Psoas muscle (tissue), 8 donors: ENCODE results near the gene WBP1. TPM values are rescaled to one million over a fixed set of nuclear protein-coding genes. Genes with fewer than 3 reads are reported as not detected.
"Not testable (repeated sequence)": the region's sequence is repeated elsewhere in the genome, so short reads cannot be mapped to it uniquely, and the experiment has no call there.

ENCODE experiments used
- ATAC-seq, 4 donors: fragments of 200-7000 bp; cut with Tn5 transposase; one replicate each; pipeline ENCODE4 v1.9.1; 2020; ENCODE audit warnings: moderate library complexity in 3 of 4, mild to moderate bottlenecking in 2 of 4
- DNase-seq, 2 donors: peaks; one replicate each; pipeline ENCODE4 v3.0.0-alpha.2; 2020
- H3K27ac ChIP-seq: fragments of 200-600 bp; one replicate; pipeline ENCODE4 v1.8.0; 2022
- H3K27me3 ChIP-seq, 3 donors: fragments of 200-600 bp in 1 of 3; one replicate each; pipeline versions ENCODE4 v1.6.1 to v1.8.0; 2013 to 2022; ENCODE audit warnings: low read length in 2 of 3, mild to moderate bottlenecking in 2 of 3, moderate library complexity in 1 of 3; ENCODE audit not compliant: insufficient read depth in 3 of 3
- H3K36me3 ChIP-seq, 2 donors: fragments of 200-600 bp in 1 of 2; one replicate each; pipeline versions ENCODE4 v1.6.1 to v1.8.0; 2013 to 2022; ENCODE audit warnings: low read depth in 1 of 2, mild to moderate bottlenecking in 1 of 2, moderate library complexity in 1 of 2; ENCODE audit not compliant: insufficient read depth in 1 of 2
- H3K4me1 ChIP-seq: fragments of 200-600 bp; one replicate; pipeline ENCODE4 v1.8.0; 2022
- H3K4me3 ChIP-seq: fragments of 200-600 bp; one replicate; pipeline ENCODE4 v1.8.0; 2022; ENCODE audit warnings: mild to moderate bottlenecking
- H3K9me3 ChIP-seq: fragments of 200-600 bp; one replicate; pipeline ENCODE4 v1.8.0; 2022
- WGBS, 3 donors: extraction: QIAGEN DNeasy Blood & Tissue Kit; methylation state at CpG; one replicate each; pipeline versions ENCODE4 v1.1.6 to v1.1.7; 2013; 5-methylcytosine and 5-hydroxymethylcytosine counted together
- intact Hi-C, 2 donors: fragments of 100-400 bp; cut with DNase I; formaldehyde crosslinking; loops; one replicate each; pipeline versions ENCODE4 v1.11.0 to v1.14.2; 2022
- polyA plus RNA-seq, 3 donors: library from polyadenylated mRNA; stranded (reverse); fragments of 200-250 nt; gene quantifications; one replicate each; pipeline ENCODE4 v1.2.3, GENCODE V29; 2013
- total RNA-seq, 4 donors: library from RNA; stranded (reverse); fragmentation: NEBNext Ultra II Directional in 2 of 4; extraction: Animal tissue kit (Norgen Biotek cat#: 25700) in 2 of 4; gene quantifications; one replicate each; pipeline versions ENCODE4 v1.2.1 to v1.2.4, GENCODE V29; 2021 to 2023
- TF ChIP-seq, protein P1 (sequence below): fragments of 200-600 bp; IDR thresholded peaks from one replicate; pipeline ENCODE4 v1.8.0; 2022; ENCODE audit warnings: antibody characterized with exemption
- donor health status: healthy with polysubstance abuse.
- donor health status: DM: no; HTN: no; CAD: no; lungs with moderate emphysema.
- donor health status: Bipolar disorder and iron deficiency.
- donor health status: healthy.
- donor health status: DM: yes; HTN: yes; CAD: no.
- donor health status: DM: no; HTN: no; CAD: no.
- donor health status: DM: no; HTN: no; CAD: no.
- donor health status: DM: yes; HTN: yes; CAD: no.

WBP1 gene
- total and polyA plus RNA-seq, 7 donors, result 19.4 to 41.3 (median 24.4) TPM

GRCh38 chr2:74439803-74440377 is 18.3 kb upstream of the WBP1 start:
- Histone ChIP-seq H3K4me1 (no peaks in the 10 kb centered on the region), H3K27ac (peak overlapping the region; percentile 70), H3K4me3 (peak overlapping the region; percentile 64), H3K27me3 (peaks cover 0 to 30% (median 19%) of the 10 kb centered on the region in 3 donors), H3K9me3 (no peaks in the 10 kb centered on the region), H3K36me3 (no peaks in the 10 kb centered on the region)
- WGBS, 3 donors, result 6 to 11% (median 11%) methylated on average over 9 to 14 of the region's 14 CpGs
- intact Hi-C loops, result no loop called here
- peak; percentile 66 to 72 (median 69) for ATAC-seq
- peak; percentile 80 to 83 for DNase-seq
- TF ChIP-seq, protein P1, sequence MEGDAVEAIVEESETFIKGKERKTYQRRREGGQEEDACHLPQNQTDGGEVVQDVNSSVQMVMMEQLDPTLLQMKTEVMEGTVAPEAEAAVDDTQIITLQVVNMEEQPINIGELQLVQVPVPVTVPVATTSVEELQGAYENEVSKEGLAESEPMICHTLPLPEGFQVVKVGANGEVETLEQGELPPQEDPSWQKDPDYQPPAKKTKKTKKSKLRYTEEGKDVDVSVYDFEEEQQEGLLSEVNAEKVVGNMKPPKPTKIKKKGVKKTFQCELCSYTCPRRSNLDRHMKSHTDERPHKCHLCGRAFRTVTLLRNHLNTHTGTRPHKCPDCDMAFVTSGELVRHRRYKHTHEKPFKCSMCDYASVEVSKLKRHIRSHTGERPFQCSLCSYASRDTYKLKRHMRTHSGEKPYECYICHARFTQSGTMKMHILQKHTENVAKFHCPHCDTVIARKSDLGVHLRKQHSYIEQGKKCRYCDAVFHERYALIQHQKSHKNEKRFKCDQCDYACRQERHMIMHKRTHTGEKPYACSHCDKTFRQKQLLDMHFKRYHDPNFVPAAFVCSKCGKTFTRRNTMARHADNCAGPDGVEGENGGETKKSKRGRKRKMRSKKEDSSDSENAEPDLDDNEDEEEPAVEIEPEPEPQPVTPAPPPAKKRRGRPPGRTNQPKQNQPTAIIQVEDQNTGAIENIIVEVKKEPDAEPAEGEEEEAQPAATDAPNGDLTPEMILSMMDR, result no peak

GRCh38 chr2:74440378-74441169 is 17.7 kb upstream of the WBP1 start:
- no peaks in the 10 kb centered on the region for H3K36me3 ChIP-seq
- WGBS, 3 donors, result 9 to 14% (median 9%) methylated on average over 35 to 45 of the region's 45 CpGs
- intact Hi-C loops, result no loop called here
- peak overlapping the region; percentile 70 for H3K27ac ChIP-seq
- ATAC-seq (peak; percentile 91 to 94 (median 94)), DNase-seq (peak; percentile 89 to 92)
- H3K4me3 ChIP-seq, result peak overlapping the region; percentile 64
- H3K4me1 ChIP-seq, result no peaks in the 10 kb centered on the region
- H3K27me3 ChIP-seq, result peaks cover 0 to 30% (median 19%) of the 10 kb centered on the region in 3 donors
- no peaks in the 10 kb centered on the region for H3K9me3 ChIP-seq
- TF ChIP-seq, protein P1, result peak; percentile 17

DNA sequence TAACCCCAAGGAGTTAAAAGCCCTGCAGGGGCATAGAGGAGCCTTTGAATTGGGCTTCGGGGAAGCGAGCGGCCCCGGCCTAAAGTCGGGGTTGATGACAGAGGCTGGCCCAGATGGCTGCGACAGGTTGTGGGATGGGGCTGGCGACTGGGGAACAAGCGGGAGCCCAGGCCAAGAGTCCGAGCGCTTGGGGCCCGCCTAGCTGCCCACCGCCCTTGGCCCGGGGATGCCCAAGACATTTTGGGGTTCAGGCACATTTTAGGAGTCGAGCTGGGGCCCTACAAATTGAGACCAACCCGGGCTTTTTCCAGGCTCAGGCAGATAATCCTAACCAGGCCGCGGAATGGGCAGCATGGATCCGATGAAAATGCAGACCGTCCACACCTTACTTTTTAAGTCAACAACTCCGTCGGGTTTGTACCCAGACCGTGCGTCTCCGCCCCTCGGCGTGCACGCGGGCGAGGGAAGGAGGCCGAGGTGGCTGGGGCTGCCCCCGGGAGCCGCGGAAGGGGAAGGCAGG is 17.0 kb upstream of the WBP1 start:
- intact Hi-C loops, result no loop called here
- H3K9me3 ChIP-seq, result no peaks in the 10 kb centered on the region
- DNase-seq, result no peak
- H3K4me3 ChIP-seq, result peak overlapping the region; percentile 64
- H3K4me1 ChIP-seq, result no peaks in the 10 kb centered on the region
- TF ChIP-seq, protein P1, result no peak
- WGBS, 3 donors, result 15 to 31% (median 21%) methylated on average over 30 to 33 of the region's 33 CpGs
- peak in 3 of 4 donors; percentile 3 to 11 (median 11) for ATAC-seq
- peak overlapping the region; percentile 70 for H3K27ac ChIP-seq
- H3K36me3 ChIP-seq, result no peaks in the 10 kb centered on the region
- peaks cover 0 to 29% (median 15%) of the 10 kb centered on the region in 3 donors for H3K27me3 ChIP-seq

- no peaks in the 10 kb centered on the region for H3K4me1 ChIP-seq
- 13 to 28% (median 25%) methylated on average over 55 to 75 of the region's 75 CpGs for WGBS, 3 donors
- intact Hi-C loops, result no loop called here
Measured at GRCh38 chr2:74441690-74442482, 16.4 kb upstream of the WBP1 start, which contains the start of gene RTKN. TSS of gene RTKN (minus strand) at chr2:74441937. CDS start at chr2:74441816, 121 bp downstream.

GRCh38 chr2:74442483-74443297 is 15.5 kb upstream of the WBP1 start:
- 92 to 94% (median 93%) methylated on average over 16 of the region's 16 CpGs for WGBS, 3 donors
- DNase-seq, H3K9me3 ChIP-seq, H3K4me1 ChIP-seq, intact Hi-C loops, H3K27ac ChIP-seq, ATAC-seq, H3K36me3 ChIP-seq: not testable (repeated sequence)
- Histone ChIP-seq H3K4me3 (peak overlapping the region; percentile 64), H3K27me3 (peaks cover 0 to 27% (median 15%) of the 10 kb centered on the region in 3 donors)

More at GRCh38 chr2:74441690-74442482, 16.4 kb upstream of the WBP1 start, which contains the start of gene RTKN:
- ATAC-seq (peak in 2 of 4 donors; percentile 17 to 28), DNase-seq (peak in 1 of 2 donors; percentile 47)
- TF ChIP-seq, protein P1, result no peak
- peak within 1 kb of the TSS; percentile 64 for H3K4me3 ChIP-seq
- H3K27me3 ChIP-seq, result peaks cover 0 to 27% (median 15%) of the 10 kb centered on the region in 3 donors
- H3K27ac ChIP-seq, result peak within 1 kb of the TSS; percentile 70
- H3K9me3 ChIP-seq, result no peaks in the 10 kb centered on the region
- H3K36me3 ChIP-seq, result no peaks in the 10 kb centered on the region
